HepG2 (cell line): ENCODE measurements around the gene GATC. TPM values are rescaled to one million over a fixed set of nuclear protein-coding genes. Genes with fewer than 3 reads are reported as not detected.

ENCODE experiments used
- ATAC-seq: fragments of 200-7000 bp; cut with Tn5 transposase; 3 replicates; pipeline ENCODE4 v1.9.1; 2020; ENCODE audit warnings: mild to moderate bottlenecking, moderate library complexity
- BruUV-seq: library from RNA; stranded (reverse); fragments of 400-500 nt; replicated peaks from 2 replicates; lab custom pipeline; 2021; lab: Mats Ljungman, UMichigan
- CTCF ChIA-PET: fragments of 300-600 bp; formaldehyde crosslinking; extraction: SDS; loops from one replicate; lab custom pipeline; 2021; ENCODE audit warnings: low total read pairs, inconsistent platforms, low intra/inter-chr PET ratio; lab: Yijun Ruan, JAX
- POLR2A ChIA-PET: fragments of 350-600 bp; sonication (Branson Sonifier 250); formaldehyde crosslinking; loops from one replicate; lab custom pipeline; 2020; ENCODE audit warnings: antibody characterized with exemption, inconsistent platforms; lab: Yijun Ruan, JAX
- DNase-seq: peaks from one replicate; pipeline ENCODE4 v3.0.0-alpha.2; 2015; ENCODE audit warnings: low spot score
- FAIRE-seq: peaks from 3 replicates; lab custom pipeline; 2011; peaks lifted over from hg19 to GRCh38; lab: Jason Lieb, UNC
- H2AFZ ChIP-seq: one replicate; pipeline ENCODE4 v1.6.1; 2011; ENCODE audit warnings: low read length, inconsistent platforms
- H3K27ac ChIP-seq: fragments of 300-600 bp; 3 replicates; pipeline ENCODE4 v1.8.0; 2011; ENCODE audit warnings: mixed run types, mild to moderate bottlenecking, mixed read lengths, low read length, inconsistent platforms; ENCODE audit not compliant: insufficient read depth; ENCODE audit errors: extremely low read length
- H3K27me3 ChIP-seq, 2 experiments: fragments of 200-600 bp in 1 of 2; 2 replicates in 1 of 2; 3 replicates in 1 of 2; pipeline versions ENCODE4 v1.6.0 to v1.8.0; 2011; ENCODE audit warnings: low read length in 2 of 2, mild to moderate bottlenecking in 2 of 2, moderate library complexity in 2 of 2, inconsistent platforms in 1 of 2; ENCODE audit not compliant: insufficient read depth in 2 of 2, control insufficient read depth in 1 of 2
- H3K36me3 ChIP-seq, 2 experiments: fragments of 200-600 bp in 1 of 2; replicated peaks in 1 of 2; 2 replicates in 1 of 2; 3 replicates in 1 of 2; pipeline versions ENCODE4 v1.5.1 to v1.8.0; 2011; ENCODE audit warnings: low read length in 2 of 2, inconsistent platforms in 1 of 2; ENCODE audit not compliant: insufficient read depth in 2 of 2, control insufficient read depth in 1 of 2
- H3K4me1 ChIP-seq: 2 replicates; pipeline ENCODE4 v1.5.1; 2012; ENCODE audit warnings: low read length, inconsistent platforms; ENCODE audit not compliant: insufficient read depth
- H3K4me2 ChIP-seq: 2 replicates; pipeline ENCODE4 v1.6.0; 2011; ENCODE audit warnings: low read depth, low read length, inconsistent platforms
- H3K4me3 ChIP-seq, 3 experiments: fragments of 200-600 bp in 1 of 3; sonication (generic), shearing (Covaris generic) in 1 of 3; replicated peaks in 1 of 3; 2 replicates each; pipeline ENCODE4 v1.5.1; 2011 to 2016; ENCODE audit warnings: low read length in 3 of 3, inconsistent platforms in 2 of 3, low read depth in 2 of 3, mild to moderate bottlenecking in 2 of 3, control low read depth in 1 of 3, mixed read lengths in 1 of 3; ENCODE audit not compliant: insufficient read depth in 1 of 3
- H3K79me2 ChIP-seq: one replicate; pipeline ENCODE4 v1.6.1; 2011; ENCODE audit warnings: low read length, inconsistent platforms; ENCODE audit not compliant: insufficient read depth
- H3K9ac ChIP-seq: 2 replicates; pipeline ENCODE4 v1.6.0; 2011; ENCODE audit warnings: mild to moderate bottlenecking, low read depth, low read length, inconsistent platforms; ENCODE audit not compliant: insufficient read depth
- H3K9me3 ChIP-seq: 2 replicates; pipeline ENCODE4 v1.5.1; 2012; ENCODE audit warnings: mild to moderate bottlenecking, low read length
- H4K20me1 ChIP-seq: 2 replicates; pipeline ENCODE4 v1.6.0; 2011; ENCODE audit warnings: inconsistent platforms, mild to moderate bottlenecking, low read length, moderate library complexity; ENCODE audit not compliant: insufficient read depth
- EHMT2 ChIP-seq: fragments of 200-600 bp; sonication (generic); IDR thresholded peaks from 2 replicates; pipeline ENCODE4 v1.7.0; 2017; ENCODE audit warnings: antibody characterized with exemption, low read depth, low read length, borderline replicate concordance
- FLYWCH1 ChIP-seq: sonication (generic); formaldehyde crosslinking; IDR thresholded peaks from 2 replicates; pipeline ENCODE4 v1.8.1; 2023; ENCODE audit warnings: mild to moderate bottlenecking, missing genetic modification reagents
- GABPB1 ChIP-seq: IDR thresholded peaks from 2 replicates; pipeline ENCODE4 v1.6.1; 2016; ENCODE audit warnings: mild to moderate bottlenecking, missing genetic modification reagents, moderate library complexity, missing compliant biosample characterization
- RBFOX2 ChIP-seq: fragments of 200-400 bp; formaldehyde crosslinking; IDR thresholded peaks from 2 replicates; pipeline ENCODE4 v1.6.1; 2017; ENCODE audit warnings: low read depth, mild to moderate bottlenecking, low read length
- SMC3 ChIP-seq: IDR thresholded peaks from 2 replicates; pipeline ENCODE4 v1.6.1; 2011; ENCODE audit warnings: low read length, improper control_type of control experiment
- ZNF446 ChIP-seq: sonication (generic); formaldehyde crosslinking; IDR thresholded peaks from 2 replicates; pipeline ENCODE4 v1.5.0; 2020; ENCODE audit warnings: mild to moderate bottlenecking, missing genetic modification reagents
- ZNF674 ChIP-seq: sonication (generic); formaldehyde crosslinking; IDR thresholded peaks from 2 replicates; pipeline ENCODE4 v1.5.0; 2020; ENCODE audit warnings: low read depth, mild to moderate bottlenecking, missing genetic modification reagents
- ZNF878 ChIP-seq: sonication (generic); formaldehyde crosslinking; IDR thresholded peaks from 2 replicates; pipeline ENCODE4 v1.8.1; 2023; ENCODE audit warnings: mild to moderate bottlenecking, missing genetic modification reagents, moderate library complexity
- WGBS: methylation state at CpG from one replicate; pipeline ENCODE4 v1.1.6; 2017; ENCODE audit warnings: low lambda C conversion rate; 5-methylcytosine and 5-hydroxymethylcytosine counted together
- in situ Hi-C: cut with HindIII; loops from 2 replicates; pipeline ENCODE4 v1.10.0; 2017; ENCODE audit warnings: low pct_unique_long_range_greater_than_20kb; ENCODE audit not compliant: extremely low pct_ligation_motif_present
- intact Hi-C: fragments of 100-400 bp; cut with micrococcal nuclease; formaldehyde crosslinking; loops from one replicate; pipeline ENCODE4 v1.10.0; 2022; ENCODE audit not compliant: unreplicated experiment
- polyA plus RNA-seq, 8 experiments: library from polyadenylated mRNA; depleted of rRNA in 3 of 8; stranded (reverse) in 7 of 8; unstranded in 1 of 8; fragments of >200 nt; fragmentation: Illumina TruSeq in 4 of 8; extraction: Trizol in 4 of 8; gene quantifications; 2 replicates each; pipeline versions ENCODE4 v1.2.1 to v1.2.3, GENCODE V29; 2011 to 2016; ENCODE audit warnings: low read depth in 4 of 8, missing spikeins in 1 of 8, mixed read lengths in 1 of 8; ENCODE audit not compliant: insufficient read depth in 1 of 8
- total RNA-seq, 5 experiments: library from RNA; depleted of rRNA; stranded (reverse); fragments of >200 nt; fragmentation: Illumina TruSeq; extraction: Trizol; gene quantifications; 2 replicates each; pipeline ENCODE4 v1.2.3, GENCODE V29; 2016; ENCODE audit warnings: low read depth in 1 of 5
- TF ChIP-seq, protein P1 (sequence below): sonication (generic); formaldehyde crosslinking; IDR thresholded peaks from 2 replicates; pipeline ENCODE4 v1.4.0; 2020; ENCODE audit warnings: missing genetic modification reagents, borderline replicate concordance
- TF ChIP-seq, protein P2 (sequence below): sonication (generic); formaldehyde crosslinking; IDR thresholded peaks from 2 replicates; pipeline ENCODE4 v1.5.0; 2020; ENCODE audit warnings: missing genetic modification reagents

The GATC gene
- total and polyA plus RNA-seq, 2 of the 13 experiments (the other 11 are each of a cell fraction or from before 2014, with no cell fraction given): 17.7 to 29.7 TPM

DNA sequence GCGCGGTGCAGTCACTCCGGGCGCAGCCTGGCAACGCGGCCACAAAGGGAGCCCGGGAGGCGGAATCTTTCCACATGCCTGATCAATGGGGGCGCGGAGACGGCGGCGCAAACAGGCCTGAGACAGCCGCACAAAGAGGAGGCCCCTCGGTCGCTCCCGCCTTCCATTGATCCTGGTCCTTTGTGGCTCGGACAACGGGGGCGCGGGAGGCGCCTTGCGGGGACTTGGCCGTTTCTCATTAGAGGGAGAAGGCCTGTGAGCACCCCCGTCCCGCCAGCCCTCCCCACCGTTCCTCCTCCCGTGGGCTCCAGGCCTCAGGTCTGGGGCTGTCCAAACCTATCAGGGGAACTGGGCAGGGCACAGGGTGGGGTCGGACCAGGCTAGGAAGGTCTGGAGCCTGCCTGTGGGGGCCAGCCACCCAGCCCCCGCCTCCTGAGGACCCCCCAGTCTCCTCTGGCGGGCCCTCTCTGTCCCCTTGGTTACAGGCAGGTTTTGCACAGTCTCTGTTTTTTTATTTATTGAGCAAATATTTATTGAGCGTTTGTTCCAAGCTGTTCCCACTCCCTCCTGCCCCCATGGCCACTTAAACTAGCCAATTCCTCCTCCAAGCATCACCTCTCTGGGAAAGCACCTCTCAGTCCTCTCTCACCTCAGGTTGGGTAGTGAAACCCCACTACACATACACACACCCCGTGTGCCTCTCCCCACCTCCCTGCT is 48.3 kb upstream of the GATC start:
- WGBS: 40% methylated on average over 25 of the region's 33 CpGs
- Histone ChIP-seq H3K36me3 (no peaks in the 10 kb centered on the region), H4K20me1 (no peaks in the 10 kb centered on the region), H3K27me3 (peaks cover 2 to 20% of the 10 kb centered on the region in 2 experiments; a peak in 4 of 5 replicates), H3K27ac (no peak overlapping the region), H3K4me1 (peaks cover 12% of the 10 kb centered on the region), H3K4me2 (no peak overlapping the region), H3K9me3 (no peaks in the 10 kb centered on the region), H3K9ac (no peak overlapping the region), H2AFZ (no peak overlapping the region), H3K4me3 (no peak overlapping the region), H3K79me2 (no peaks in the 10 kb centered on the region)
- ChIA-PET CTCF (no interaction called here), POLR2A (no interaction called here)
- TF ChIP-seq, protein P1, sequence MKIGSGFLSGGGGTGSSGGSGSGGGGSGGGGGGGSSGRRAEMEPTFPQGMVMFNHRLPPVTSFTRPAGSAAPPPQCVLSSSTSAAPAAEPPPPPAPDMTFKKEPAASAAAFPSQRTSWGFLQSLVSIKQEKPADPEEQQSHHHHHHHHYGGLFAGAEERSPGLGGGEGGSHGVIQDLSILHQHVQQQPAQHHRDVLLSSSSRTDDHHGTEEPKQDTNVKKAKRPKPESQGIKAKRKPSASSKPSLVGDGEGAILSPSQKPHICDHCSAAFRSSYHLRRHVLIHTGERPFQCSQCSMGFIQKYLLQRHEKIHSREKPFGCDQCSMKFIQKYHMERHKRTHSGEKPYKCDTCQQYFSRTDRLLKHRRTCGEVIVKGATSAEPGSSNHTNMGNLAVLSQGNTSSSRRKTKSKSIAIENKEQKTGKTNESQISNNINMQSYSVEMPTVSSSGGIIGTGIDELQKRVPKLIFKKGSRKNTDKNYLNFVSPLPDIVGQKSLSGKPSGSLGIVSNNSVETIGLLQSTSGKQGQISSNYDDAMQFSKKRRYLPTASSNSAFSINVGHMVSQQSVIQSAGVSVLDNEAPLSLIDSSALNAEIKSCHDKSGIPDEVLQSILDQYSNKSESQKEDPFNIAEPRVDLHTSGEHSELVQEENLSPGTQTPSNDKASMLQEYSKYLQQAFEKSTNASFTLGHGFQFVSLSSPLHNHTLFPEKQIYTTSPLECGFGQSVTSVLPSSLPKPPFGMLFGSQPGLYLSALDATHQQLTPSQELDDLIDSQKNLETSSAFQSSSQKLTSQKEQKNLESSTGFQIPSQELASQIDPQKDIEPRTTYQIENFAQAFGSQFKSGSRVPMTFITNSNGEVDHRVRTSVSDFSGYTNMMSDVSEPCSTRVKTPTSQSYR: no peak
- no peak for TF ChIP-seq GABPB1 (CRISPR knock-in tag)
- no peak for TF ChIP-seq ZNF878 (CRISPR knock-in tag)
- BruUV-seq: no TSS peak
- FAIRE-seq: no peak
- peak; percentile 24; the same call in 1 of the 3 replicates for ATAC-seq
- intact Hi-C loops (no loop called here), in situ Hi-C loops (no loop called here)
- DNase-seq: no peak

DNA sequence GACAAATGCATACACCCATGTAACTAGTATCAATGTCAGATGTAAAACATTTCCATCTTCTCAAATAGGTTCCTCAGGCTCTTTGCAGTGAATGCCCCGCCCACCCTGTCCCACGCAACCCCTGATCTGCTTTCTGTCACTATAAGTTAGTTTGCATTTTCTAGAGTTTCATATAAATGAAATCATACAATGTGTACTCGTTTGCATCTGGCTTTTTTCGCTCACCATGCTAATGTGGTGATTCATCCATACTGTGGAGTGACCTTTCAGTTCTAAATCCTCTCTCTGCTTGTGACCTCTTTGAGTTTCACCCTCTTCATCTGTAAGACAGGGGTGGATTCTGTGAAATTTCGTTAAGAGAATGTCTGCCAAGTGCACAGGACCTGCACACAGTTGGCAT is 46.7 kb upstream of the GATC start:
- no peak overlapping the region for H3K4me2 ChIP-seq
- ATAC-seq: no peak
- H3K27ac ChIP-seq: no peak overlapping the region
- H3K4me1 ChIP-seq: peaks cover 12% of the 10 kb centered on the region
- no peaks in the 10 kb centered on the region for H3K9me3 ChIP-seq
- intact Hi-C loops (no loop called here), in situ Hi-C loops (no loop called here)
- no peak overlapping the region for H3K4me3 ChIP-seq
- H3K9ac ChIP-seq: no peak overlapping the region
- H3K79me2 ChIP-seq: no peaks in the 10 kb centered on the region
- ChIA-PET POLR2A (no interaction called here), CTCF (interaction anchor here (0.6 kb wide), 1 partner anchor 1833 kb away, joined by 3 read pairs; no protein-coding TSS in a partner anchor)
- no TSS peak for BruUV-seq
- no peak overlapping the region for H2AFZ ChIP-seq
- FAIRE-seq: no peak
- 17% methylated on average over 5 of the region's 5 CpGs for WGBS
- H4K20me1 ChIP-seq: no peaks in the 10 kb centered on the region
- DNase-seq: no peak
- peaks cover 2 to 15% of the 10 kb centered on the region in 2 experiments; a peak in 4 of 5 replicates for H3K27me3 ChIP-seq
- no peaks in the 10 kb centered on the region for H3K36me3 ChIP-seq
- TF ChIP-seq ZNF674 (CRISPR knock-in tag) (no peak), EHMT2 (no peak), SMC3 (no peak), ZNF446 (no peak), RBFOX2 (no peak), FLYWCH1 (CRISPR knock-in tag) (no peak)
- TF ChIP-seq, protein P2, sequence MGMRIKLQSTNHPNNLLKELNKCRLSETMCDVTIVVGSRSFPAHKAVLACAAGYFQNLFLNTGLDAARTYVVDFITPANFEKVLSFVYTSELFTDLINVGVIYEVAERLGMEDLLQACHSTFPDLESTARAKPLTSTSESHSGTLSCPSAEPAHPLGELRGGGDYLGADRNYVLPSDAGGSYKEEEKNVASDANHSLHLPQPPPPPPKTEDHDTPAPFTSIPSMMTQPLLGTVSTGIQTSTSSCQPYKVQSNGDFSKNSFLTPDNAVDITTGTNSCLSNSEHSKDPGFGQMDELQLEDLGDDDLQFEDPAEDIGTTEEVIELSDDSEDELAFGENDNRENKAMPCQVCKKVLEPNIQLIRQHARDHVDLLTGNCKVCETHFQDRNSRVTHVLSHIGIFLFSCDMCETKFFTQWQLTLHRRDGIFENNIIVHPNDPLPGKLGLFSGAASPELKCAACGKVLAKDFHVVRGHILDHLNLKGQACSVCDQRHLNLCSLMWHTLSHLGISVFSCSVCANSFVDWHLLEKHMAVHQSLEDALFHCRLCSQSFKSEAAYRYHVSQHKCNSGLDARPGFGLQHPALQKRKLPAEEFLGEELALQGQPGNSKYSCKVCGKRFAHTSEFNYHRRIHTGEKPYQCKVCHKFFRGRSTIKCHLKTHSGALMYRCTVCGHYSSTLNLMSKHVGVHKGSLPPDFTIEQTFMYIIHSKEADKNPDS (CRISPR knock-in tag): no peak
